SK-N-MC (cell line): ENCODE measurements around the gene SAMSN1.

Experiments
- DNase-seq: peaks from one replicate; pipeline ENCODE4 v3.0.0-alpha.2; 2011; ENCODE audit warnings: low read depth, low spot score
- H3K27ac ChIP-seq: fragments of 200-600 bp; sonication (generic); 2 replicates; pipeline ENCODE4 v1.5.1; 2016; ENCODE audit warnings: mixed run types
- H3K36me3 ChIP-seq: fragments of 200-600 bp; sonication (generic); 2 replicates; pipeline ENCODE4 v1.6.1; 2017; ENCODE audit warnings: antibody characterized with exemption, low read length, mixed read lengths; ENCODE audit not compliant: insufficient read depth
- H3K4me3 ChIP-seq: fragments of 200-600 bp; sonication (generic); 2 replicates; pipeline ENCODE4 v1.5.1; 2016
- H3K9ac ChIP-seq: fragments of 200-600 bp; sonication (generic); 2 replicates; pipeline ENCODE4 v1.8.0; 2017; ENCODE audit warnings: mixed run types, mixed read lengths; ENCODE audit not compliant: insufficient read length
- H3K9me3 ChIP-seq: fragments of 200-600 bp; sonication (generic); 2 replicates; pipeline ENCODE4 v1.6.1; 2017; ENCODE audit warnings: low read depth, mild to moderate bottlenecking, antibody characterized with exemption, low read length, moderate library complexity, mixed read lengths
- EZH2 ChIP-seq: fragments of 200-600 bp; sonication (generic); IDR thresholded peaks from one replicate; pipeline ENCODE4 v1.6.1; 2017; ENCODE audit warnings: antibody characterized with exemption
- FOXP2 ChIP-seq: optimal IDR thresholded peaks from 2 replicates; pipeline ENCODE3; 2011; ENCODE audit warnings: mild to moderate bottlenecking, moderate library complexity; ENCODE audit not compliant: insufficient read depth; ENCODE audit errors: extremely low read length, control extremely low read depth
- POLR2AphosphoS5 ChIP-seq: IDR thresholded peaks from 2 replicates; pipeline ENCODE4 v1.6.1; 2012; ENCODE audit warnings: mild to moderate bottlenecking, low read depth, low read length, borderline replicate concordance

The SAMSN1 gene

DNA sequence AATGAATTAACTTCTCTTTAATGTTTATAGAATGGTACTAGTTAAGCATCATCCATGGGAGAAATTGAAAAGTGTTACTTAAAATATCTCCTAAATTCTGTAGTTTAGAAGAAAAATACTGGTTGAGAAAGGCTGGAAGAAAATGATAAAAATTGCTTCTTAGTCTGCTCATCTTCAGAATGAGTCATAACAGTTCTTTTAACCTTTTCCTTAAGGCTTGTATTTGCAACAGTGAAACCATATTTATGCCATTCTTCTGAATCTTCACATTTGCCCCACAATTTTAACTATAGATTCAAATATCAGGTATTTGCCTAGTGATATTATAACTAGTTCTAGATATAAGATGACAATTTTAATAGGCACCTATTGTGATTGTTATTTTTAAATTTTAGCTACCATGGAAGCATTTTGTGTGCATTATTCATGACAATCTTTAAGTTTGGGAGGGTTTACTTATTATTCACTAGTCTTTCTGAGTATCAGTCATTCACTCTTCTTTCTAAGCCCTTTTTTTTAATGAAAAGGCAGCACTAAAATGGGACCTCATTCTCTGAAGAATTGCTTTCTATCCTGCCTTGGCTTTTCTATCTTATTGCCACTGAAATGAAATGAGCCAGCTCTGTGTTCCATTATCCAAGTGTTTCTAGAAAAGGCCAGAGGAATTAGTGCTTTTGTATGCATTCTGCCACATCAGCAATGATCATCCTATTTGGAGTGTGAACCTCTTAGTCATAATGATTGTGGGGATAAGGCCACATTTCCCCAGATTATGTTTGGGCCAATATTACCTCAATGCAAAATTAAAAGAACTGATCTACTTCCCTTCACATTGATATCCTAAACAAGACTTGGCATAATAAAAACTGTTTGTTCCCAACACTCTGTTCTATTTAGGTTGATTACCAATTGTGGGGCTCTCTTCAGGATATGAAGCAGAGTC is 58.4 kb downstream of the SAMSN1 start:
- no peak overlapping the region for H3K4me3 ChIP-seq
- no peak for DNase-seq

DNA sequence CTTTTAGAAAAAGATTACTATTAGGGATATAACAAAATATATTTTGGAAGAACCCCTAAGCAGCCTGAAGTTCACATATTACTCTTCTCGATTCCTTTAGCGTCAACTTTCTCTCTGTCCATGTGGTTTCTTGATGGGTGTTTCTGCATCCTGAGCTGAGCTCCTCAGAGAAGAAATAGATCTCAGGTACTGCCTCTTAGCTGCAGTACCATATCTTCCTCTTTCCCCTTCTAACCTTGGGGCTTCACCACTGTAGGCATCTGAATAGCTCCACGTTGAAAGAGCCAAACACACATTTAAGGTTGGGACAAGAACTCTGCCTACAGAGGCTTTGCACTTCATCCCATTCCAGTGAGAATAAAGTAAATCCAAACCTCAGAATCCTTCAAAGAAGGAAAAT is 59.2 kb downstream of the SAMSN1 start:
- no peak for DNase-seq
- no peaks in the 10 kb centered on the region for H3K36me3 ChIP-seq
- TF ChIP-seq FOXP2 (no peak), POLR2AphosphoS5 (no peak), EZH2 (no peak)
- no peak overlapping the region for H3K4me3 ChIP-seq
- no peaks in the 10 kb centered on the region for H3K9me3 ChIP-seq
- no peak overlapping the region for H3K9ac ChIP-seq
- H3K27ac ChIP-seq: no peak overlapping the region

More for the DNA sequence above, 58.4 kb downstream of the SAMSN1 start:
- Histone ChIP-seq H3K27ac (no peak overlapping the region), H3K9me3 (no peaks in the 10 kb centered on the region), H3K36me3 (no peaks in the 10 kb centered on the region), H3K9ac (no peak overlapping the region)
- TF ChIP-seq EZH2 (no peak), FOXP2 (no peak), POLR2AphosphoS5 (no peak)

DNA sequence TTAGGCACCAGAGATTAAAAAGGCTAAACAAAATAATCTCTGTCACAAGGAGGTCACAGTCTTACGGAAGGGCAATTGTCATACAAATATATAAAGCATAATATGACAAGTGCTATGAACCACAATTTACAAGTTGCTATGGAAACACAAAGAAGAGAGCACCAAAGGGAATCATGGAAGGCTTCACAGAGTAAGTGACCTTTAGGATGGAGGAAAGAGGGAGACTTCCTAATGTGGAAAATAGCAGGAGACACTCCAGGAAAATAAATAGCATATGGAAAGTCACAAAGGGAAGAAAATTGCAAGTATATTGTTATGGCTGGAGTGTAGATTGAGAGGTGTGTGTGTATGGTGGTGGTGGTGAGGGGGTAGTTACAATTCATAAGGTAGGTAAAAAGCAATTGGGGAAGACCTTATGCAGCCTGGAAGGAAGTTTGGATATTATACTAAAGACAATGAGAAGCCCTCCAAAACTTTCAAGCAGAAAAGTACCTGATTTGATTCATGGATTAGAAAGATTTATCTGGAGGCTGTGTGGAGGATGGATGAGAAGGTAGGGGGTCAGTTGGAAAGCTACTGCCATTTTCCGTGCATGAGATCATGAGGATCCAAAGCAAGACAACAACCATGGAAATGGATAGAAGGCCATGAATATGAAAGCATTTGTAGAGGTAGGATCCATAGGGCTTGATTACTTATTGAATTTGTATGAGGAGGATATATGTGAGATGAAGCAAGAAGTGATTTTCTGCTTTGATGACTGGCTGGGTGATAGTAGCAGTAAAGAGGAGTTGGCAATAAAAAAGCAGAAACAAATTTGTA is 61.7 kb downstream of the SAMSN1 start:
- no peaks in the 10 kb centered on the region for H3K36me3 ChIP-seq

DNA sequence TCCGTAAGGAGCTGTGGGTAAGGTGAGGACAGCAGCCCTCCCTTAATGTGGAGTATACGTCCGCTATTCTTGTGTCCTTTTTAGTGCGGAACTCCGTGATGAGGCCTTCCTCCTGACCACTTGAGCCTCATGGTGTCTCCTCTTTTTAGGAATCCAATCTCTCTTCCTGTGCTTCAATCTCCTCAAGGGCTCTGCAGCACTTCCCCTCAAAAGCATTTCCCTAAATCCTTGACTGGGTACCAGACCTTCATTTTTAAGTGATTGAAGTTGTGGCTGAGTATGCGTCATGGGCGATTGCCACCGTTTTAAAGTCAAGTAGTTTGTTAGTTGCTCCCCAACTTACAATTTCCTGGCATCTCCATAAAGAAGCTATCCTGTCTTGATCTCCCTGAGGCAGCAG is 62.8 kb downstream of the SAMSN1 start:
- no peak for DNase-seq
- H3K9me3 ChIP-seq: no peaks in the 10 kb centered on the region
- H3K27ac ChIP-seq: no peak overlapping the region
- H3K4me3 ChIP-seq: no peak overlapping the region
- H3K36me3 ChIP-seq: no peaks in the 10 kb centered on the region
- H3K9ac ChIP-seq: no peak overlapping the region
- TF ChIP-seq EZH2: no peak
- no peak for TF ChIP-seq FOXP2
- TF ChIP-seq POLR2AphosphoS5: no peak

More for the DNA sequence above, 61.7 kb downstream of the SAMSN1 start:
- TF ChIP-seq EZH2 (no peak), POLR2AphosphoS5 (no peak), FOXP2 (no peak)
- no peak for DNase-seq
- H3K9ac ChIP-seq: no peak overlapping the region
- H3K4me3 ChIP-seq: no peak overlapping the region
- H3K9me3 ChIP-seq: no peaks in the 10 kb centered on the region
- H3K27ac ChIP-seq: no peak overlapping the region

DNA sequence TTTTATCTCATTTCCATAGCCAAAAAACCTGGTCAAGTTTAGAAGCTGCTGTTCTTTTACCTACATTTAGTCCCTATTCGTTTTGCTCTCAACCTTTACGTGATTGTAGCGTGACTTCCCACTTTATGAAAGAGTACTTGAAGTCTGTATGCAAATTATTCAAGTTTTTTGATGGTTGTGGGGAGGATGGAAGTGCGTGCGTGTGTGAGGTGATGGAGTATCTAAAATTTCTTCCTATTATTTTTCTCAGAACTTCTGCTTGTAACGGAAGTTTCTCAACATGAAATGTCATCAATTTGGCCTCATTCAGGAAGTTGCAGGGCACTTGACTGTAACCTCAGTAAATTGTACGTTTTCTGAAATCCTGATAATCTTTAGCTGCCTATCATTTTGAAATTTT is 64.0 kb downstream of the SAMSN1 start:
- Histone ChIP-seq H3K27ac (no peak overlapping the region), H3K9ac (no peak overlapping the region), H3K9me3 (no peaks in the 10 kb centered on the region), H3K36me3 (no peaks in the 10 kb centered on the region), H3K4me3 (no peak overlapping the region)
- peak; percentile 20 for DNase-seq
- no peak for TF ChIP-seq EZH2

DNA sequence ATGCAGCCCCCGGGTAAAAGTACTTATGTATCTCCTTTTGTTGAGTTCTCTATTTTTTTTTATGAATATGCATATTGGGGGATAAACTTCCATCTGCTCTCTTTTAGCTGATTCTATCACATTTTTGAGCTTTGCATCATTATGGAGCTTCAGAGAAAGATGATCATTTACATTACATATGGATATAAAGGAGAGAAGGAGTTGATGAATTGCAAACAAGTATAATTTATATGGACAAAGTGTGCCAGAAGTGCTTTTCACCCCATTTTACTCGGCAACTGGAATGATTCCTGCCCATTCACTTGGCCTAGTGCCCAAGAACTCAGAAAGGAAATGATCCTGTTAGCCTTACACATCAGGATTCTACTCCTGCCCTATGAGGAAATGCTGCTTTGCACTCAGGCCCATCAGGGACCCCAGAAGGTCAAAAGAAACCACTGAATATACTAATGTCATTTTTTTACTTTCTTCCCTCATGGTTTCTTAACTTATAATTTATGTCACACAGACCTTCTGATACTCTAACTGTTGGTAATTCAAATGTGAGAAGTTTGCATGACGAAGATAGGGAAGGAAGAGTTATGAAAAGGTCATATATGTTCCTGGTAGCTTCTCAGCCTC is 65.6 kb downstream of the SAMSN1 start:
- TF ChIP-seq POLR2AphosphoS5: no peak
- no peak for TF ChIP-seq EZH2
- no peak for TF ChIP-seq FOXP2
- H3K36me3 ChIP-seq: no peaks in the 10 kb centered on the region
- no peak overlapping the region for H3K27ac ChIP-seq
- no peaks in the 10 kb centered on the region for H3K9me3 ChIP-seq
- peak; percentile 34 for DNase-seq
- H3K9ac ChIP-seq: no peak overlapping the region
- H3K4me3 ChIP-seq: no peak overlapping the region

DNA sequence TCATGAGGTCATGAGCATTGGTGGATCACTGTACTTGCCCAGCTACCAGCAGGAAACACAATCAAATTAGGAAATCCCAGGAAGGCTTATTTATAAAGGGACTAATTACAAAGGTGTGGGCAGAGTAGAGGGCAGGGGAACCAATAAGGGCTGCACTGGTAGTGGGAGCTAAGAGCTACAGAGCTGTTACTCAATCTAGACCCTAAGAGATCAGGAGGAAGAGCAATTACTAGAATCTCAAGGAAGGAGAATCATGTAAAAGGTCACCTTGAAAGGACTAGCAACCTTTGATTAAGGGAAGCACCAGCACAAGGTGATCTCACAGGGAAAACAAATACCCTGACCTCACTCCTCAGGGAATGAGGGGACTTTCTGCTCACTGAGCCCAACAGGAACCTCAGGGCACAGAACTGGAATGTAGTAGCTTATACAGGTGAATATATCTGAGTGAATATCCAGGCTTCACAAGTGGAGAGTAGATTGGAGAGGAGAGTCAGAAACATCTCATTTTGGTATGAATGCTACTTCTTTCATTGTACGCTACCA is 66.8 kb downstream of the SAMSN1 start:
- Histone ChIP-seq H3K9ac (no peak overlapping the region), H3K9me3 (no peaks in the 10 kb centered on the region), H3K4me3 (no peak overlapping the region), H3K36me3 (no peaks in the 10 kb centered on the region), H3K27ac (no peak overlapping the region)
- no peak for DNase-seq
- TF ChIP-seq EZH2: no peak
- no peak for TF ChIP-seq POLR2AphosphoS5
- no peak for TF ChIP-seq FOXP2

DNA sequence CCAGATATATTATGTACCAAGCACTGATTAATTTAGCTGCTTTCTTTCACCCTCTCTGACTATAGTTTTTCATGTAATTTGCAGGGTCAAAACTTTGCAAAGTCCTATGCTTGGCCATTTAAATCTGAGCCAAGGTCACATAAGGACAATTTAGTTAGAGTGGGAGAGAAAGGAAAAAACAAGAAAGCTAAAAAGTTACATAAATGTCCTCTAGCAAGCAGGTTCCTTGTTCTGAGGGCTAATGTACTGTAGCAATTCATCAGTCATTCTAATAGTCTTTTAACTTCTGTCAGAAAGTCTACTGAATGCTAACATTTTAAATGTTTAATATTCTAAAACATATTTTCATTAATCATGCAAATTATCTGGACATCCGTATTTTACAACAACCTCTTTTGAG is 68.3 kb downstream of the SAMSN1 start:
- no peak for DNase-seq
- no peak overlapping the region for H3K27ac ChIP-seq
- H3K9me3 ChIP-seq: no peaks in the 10 kb centered on the region
- TF ChIP-seq EZH2 (no peak), POLR2AphosphoS5 (no peak), FOXP2 (no peak)
- no peak overlapping the region for H3K4me3 ChIP-seq
- H3K36me3 ChIP-seq: no peaks in the 10 kb centered on the region
- no peak overlapping the region for H3K9ac ChIP-seq
